GM12878 (cell line): ENCODE results near the gene TUBA8. TPM values are rescaled to one million over a fixed set of nuclear protein-coding genes. Genes with fewer than 3 reads are reported as not detected.

Source experiments
- FOXM1 ChIP-seq: IDR thresholded peaks from 2 replicates; pipeline ENCODE4 v1.6.1; 2012; ENCODE audit warnings: low read depth, mild to moderate bottlenecking, inconsistent platforms, low read length, moderate library complexity
- IRF4 ChIP-seq: IDR thresholded peaks from 2 replicates; pipeline ENCODE4 v1.6.1; 2011; ENCODE audit warnings: low read depth, low read length
- MEF2B ChIP-seq: fragments of 450-650 bp; IDR thresholded peaks from 2 replicates; pipeline ENCODE4 v1.6.1; 2018; ENCODE audit warnings: mild to moderate bottlenecking, moderate library complexity; ENCODE audit not compliant: partially characterized antibody, poor library complexity, severe bottlenecking
- TCF12 ChIP-seq: IDR thresholded peaks from 2 replicates; pipeline ENCODE4 v1.6.1; 2011; ENCODE audit warnings: low read depth, mild to moderate bottlenecking, low read length
- ZNF217 ChIP-seq: fragments of 450-650 bp; IDR thresholded peaks from 2 replicates; pipeline ENCODE4 v1.6.1; 2017; ENCODE audit warnings: antibody characterized with exemption, mild to moderate bottlenecking
- polyA plus RNA-seq, 11 experiments: library from polyadenylated mRNA; depleted of rRNA in 4 of 11; unstranded in 6 of 11; stranded (reverse) in 5 of 11; fragments of >200 nt; fragmentation: Nextera tagmentation in 4 of 11; fragmentation: Illumina TruSeq in 1 of 11; extraction: Ambion mirVana in 4 of 11; extraction: Trizol in 1 of 11; gene quantifications; 1 replicate in 1 of 11; 2 replicates in 10 of 11; pipeline versions ENCODE4 v1.2.1 to v1.2.3, GENCODE V29; 2011 to 2016; ENCODE audit warnings: inconsistent platforms in 2 of 11, missing spikeins in 2 of 11, low read depth in 1 of 11
- total RNA-seq, 4 experiments: library from RNA; depleted of rRNA in 3 of 4; stranded (reverse); fragments of >200 nt in 3 of 4; fragmentation: Illumina TruSeq in 1 of 4; extraction: Trizol in 1 of 4; gene quantifications; 2 replicates each; pipeline versions ENCODE4 v1.2.1 to v1.2.3, GENCODE V29; 2013 to 2021
- TF ChIP-seq, protein P1 (sequence below): IDR thresholded peaks from 2 replicates; pipeline ENCODE4 v1.6.1; 2011; ENCODE audit warnings: borderline replicate concordance, low read depth, mild to moderate bottlenecking, moderate library complexity, low read length; ENCODE audit not compliant: insufficient read depth, poor library complexity, severe bottlenecking
- TF ChIP-seq, protein P2 (sequence below): IDR thresholded peaks from 2 replicates; pipeline ENCODE4 v1.6.1; 2012; ENCODE audit warnings: improper control_type of control experiment, low read depth, low read length; ENCODE audit not compliant: insufficient replicate concordance

Gene TUBA8
- total and polyA plus RNA-seq, 10 of the 15 experiments (the other 5 are each of a cell fraction or from before 2014, with no cell fraction given), result 2.2 to 30.3 (median 21.0) TPM

DNA sequence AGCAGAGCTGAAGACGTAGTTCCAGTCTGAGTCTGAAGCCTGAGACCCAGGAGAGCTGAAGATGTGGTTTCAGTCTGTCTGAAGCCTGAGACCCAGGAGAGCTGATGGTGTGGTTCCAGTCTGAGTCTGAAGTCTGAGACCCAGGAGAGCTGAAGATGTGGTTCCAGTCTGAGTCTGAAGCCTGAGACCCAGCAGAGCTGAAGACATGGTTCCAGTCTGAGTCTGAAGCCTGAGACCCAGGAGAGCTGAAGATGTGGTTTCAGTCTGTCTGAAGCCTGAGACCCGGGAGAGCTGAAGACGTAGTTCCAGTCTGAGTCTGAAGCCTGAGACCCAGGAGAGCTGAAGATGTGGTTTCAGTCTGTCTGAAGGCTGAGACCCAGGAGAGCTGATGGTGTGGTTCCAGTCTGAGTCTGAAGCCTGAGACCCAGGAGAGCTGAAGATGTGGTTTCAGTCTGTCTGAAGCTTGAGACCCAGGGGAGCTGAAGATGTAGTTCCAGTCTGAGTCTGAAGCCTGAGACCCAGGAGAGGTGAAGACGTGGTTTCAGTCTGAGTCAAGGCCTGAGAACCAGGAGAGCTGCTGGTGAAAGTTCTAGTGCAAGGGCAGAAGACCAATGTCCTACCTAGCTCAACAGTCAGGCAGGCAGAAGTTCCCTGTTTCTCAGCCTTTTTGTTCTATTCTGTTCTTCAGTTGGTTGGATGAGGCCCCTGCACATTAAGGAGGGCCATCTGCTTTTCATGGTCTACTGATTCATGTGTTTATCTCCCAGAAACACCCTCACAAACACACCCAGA, 3.9 kb upstream of the TUBA8 start (continued):
- TF ChIP-seq, protein P1, sequence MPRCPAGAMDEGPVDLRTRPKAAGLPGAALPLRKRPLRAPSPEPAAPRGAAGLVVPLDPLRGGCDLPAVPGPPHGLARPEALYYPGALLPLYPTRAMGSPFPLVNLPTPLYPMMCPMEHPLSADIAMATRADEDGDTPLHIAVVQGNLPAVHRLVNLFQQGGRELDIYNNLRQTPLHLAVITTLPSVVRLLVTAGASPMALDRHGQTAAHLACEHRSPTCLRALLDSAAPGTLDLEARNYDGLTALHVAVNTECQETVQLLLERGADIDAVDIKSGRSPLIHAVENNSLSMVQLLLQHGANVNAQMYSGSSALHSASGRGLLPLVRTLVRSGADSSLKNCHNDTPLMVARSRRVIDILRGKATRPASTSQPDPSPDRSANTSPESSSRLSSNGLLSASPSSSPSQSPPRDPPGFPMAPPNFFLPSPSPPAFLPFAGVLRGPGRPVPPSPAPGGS, result peak; percentile 97
- TF ChIP-seq TCF12, result peak; percentile 75
- TF ChIP-seq FOXM1, result peak; percentile 67
- TF ChIP-seq MEF2B, result peak; percentile 82
- TF ChIP-seq ZNF217, result 0 out of 2 replicates have a peak, but pooled peaks have one; percentile 31
- TF ChIP-seq, protein P2, sequence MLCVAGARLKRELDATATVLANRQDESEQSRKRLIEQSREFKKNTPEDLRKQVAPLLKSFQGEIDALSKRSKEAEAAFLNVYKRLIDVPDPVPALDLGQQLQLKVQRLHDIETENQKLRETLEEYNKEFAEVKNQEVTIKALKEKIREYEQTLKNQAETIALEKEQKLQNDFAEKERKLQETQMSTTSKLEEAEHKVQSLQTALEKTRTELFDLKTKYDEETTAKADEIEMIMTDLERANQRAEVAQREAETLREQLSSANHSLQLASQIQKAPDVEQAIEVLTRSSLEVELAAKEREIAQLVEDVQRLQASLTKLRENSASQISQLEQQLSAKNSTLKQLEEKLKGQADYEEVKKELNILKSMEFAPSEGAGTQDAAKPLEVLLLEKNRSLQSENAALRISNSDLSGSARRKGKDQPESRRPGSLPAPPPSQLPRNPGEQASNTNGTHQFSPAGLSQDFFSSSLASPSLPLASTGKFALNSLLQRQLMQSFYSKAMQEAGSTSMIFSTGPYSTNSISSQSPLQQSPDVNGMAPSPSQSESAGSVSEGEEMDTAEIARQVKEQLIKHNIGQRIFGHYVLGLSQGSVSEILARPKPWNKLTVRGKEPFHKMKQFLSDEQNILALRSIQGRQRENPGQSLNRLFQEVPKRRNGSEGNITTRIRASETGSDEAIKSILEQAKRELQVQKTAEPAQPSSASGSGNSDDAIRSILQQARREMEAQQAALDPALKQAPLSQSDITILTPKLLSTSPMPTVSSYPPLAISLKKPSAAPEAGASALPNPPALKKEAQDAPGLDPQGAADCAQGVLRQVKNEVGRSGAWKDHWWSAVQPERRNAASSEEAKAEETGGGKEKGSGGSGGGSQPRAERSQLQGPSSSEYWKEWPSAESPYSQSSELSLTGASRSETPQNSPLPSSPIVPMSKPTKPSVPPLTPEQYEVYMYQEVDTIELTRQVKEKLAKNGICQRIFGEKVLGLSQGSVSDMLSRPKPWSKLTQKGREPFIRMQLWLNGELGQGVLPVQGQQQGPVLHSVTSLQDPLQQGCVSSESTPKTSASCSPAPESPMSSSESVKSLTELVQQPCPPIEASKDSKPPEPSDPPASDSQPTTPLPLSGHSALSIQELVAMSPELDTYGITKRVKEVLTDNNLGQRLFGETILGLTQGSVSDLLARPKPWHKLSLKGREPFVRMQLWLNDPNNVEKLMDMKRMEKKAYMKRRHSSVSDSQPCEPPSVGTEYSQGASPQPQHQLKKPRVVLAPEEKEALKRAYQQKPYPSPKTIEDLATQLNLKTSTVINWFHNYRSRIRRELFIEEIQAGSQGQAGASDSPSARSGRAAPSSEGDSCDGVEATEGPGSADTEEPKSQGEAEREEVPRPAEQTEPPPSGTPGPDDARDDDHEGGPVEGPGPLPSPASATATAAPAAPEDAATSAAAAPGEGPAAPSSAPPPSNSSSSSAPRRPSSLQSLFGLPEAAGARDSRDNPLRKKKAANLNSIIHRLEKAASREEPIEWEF, result peak; percentile 58
- TF ChIP-seq IRF4, result peak; percentile 95
